Measurements from ENCODE around the gene RSU1.
A peak's percentile ranks its signal among the peaks of the same experiment; 100 is the strongest.

RSU1 gene

DNA sequence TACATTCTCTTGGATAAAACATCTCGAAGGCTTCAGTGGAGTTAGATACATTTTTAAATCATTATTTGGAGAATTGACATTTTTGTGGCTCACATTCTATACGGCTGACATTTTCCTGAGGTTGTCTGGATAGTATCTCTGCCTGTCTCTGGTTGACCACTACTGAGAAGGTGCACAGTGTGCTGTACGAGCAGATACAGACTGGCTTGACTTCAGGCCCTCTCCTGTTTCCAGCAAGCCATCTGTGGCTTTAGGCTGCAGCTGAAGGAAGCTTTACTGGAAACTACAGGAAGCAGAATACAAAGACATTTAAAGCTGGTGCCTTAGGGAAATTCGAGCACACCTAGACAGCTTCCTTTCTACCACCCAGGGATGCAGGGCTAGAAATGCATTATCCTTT lies 39.3 kb upstream of the RSU1 start:
- no peak for DNase-seq

DNA sequence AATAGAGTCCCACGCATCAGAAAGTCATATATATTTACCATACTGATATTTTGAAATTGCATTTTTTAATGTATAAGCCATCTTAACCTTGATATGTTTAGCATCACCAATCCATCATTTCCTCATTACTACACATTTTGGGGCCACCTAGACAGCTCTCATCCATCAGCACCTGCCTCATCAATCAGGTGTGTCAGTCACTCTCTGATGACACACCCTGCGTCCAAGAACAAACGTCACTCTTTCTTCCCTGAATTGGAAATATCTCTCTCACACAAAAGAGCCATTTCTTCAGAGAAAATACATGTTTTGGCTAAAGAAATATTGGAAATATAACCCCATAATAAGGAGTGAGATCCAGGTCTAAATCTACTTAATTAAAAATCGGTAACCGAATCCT lies 38.9 kb upstream of the RSU1 start:
- Histone ChIP-seq H3K9me3 (no peaks in the 10 kb centered on the region), H3K27ac (no peak overlapping the region), H3K36me3 (no peaks in the 10 kb centered on the region), H3K4me1 (peaks cover 0 to 13% (median 3%) of the 10 kb centered on the region in 4 donors), H3K4me3 (no peak overlapping the region), H3K27me3 (no peaks in the 10 kb centered on the region)
- DNase-seq, result no peak
- TF ChIP-seq, protein P1, sequence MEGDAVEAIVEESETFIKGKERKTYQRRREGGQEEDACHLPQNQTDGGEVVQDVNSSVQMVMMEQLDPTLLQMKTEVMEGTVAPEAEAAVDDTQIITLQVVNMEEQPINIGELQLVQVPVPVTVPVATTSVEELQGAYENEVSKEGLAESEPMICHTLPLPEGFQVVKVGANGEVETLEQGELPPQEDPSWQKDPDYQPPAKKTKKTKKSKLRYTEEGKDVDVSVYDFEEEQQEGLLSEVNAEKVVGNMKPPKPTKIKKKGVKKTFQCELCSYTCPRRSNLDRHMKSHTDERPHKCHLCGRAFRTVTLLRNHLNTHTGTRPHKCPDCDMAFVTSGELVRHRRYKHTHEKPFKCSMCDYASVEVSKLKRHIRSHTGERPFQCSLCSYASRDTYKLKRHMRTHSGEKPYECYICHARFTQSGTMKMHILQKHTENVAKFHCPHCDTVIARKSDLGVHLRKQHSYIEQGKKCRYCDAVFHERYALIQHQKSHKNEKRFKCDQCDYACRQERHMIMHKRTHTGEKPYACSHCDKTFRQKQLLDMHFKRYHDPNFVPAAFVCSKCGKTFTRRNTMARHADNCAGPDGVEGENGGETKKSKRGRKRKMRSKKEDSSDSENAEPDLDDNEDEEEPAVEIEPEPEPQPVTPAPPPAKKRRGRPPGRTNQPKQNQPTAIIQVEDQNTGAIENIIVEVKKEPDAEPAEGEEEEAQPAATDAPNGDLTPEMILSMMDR (IDR thresholded peaks at IDR 0.05), result no peak
- intact Hi-C loops (cut with DNase I; ENCODE audit: low total_unique reads), result no loop called here

More for the DNA sequence above, 39.3 kb upstream of the RSU1 start:
- Histone ChIP-seq H3K36me3 (no peaks in the 10 kb centered on the region), H3K4me1 (peaks cover 0 to 13% (median 3%) of the 10 kb centered on the region in 4 donors), H3K9me3 (no peaks in the 10 kb centered on the region), H3K27ac (no peak overlapping the region), H3K27me3 (no peaks in the 10 kb centered on the region), H3K4me3 (no peak overlapping the region)
- intact Hi-C loops (cut with DNase I; ENCODE audit: low total_unique reads), result no loop called here
- TF ChIP-seq, protein P1 (IDR thresholded peaks at IDR 0.05), result no peak

DNA sequence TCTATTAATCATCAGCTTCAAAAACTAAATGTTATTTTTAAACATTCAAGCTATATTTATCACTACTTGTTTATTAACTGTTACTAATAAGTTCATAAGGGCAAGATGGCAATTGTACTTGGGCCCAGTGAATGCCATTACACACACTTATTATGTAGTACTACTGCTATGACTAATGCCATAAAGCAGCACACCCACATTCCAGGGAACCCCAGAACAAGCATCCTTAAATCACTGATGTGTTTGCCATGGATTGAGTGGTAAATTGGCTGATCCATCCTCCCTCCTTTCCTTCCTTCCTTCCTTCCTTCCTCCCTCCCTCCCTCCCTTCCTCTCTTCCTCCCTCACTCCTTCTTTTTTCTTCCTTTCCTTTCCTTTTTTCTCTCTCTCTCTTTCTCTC lies 37.4 kb upstream of the RSU1 start:
- intact Hi-C loops (cut with DNase I; ENCODE audit: low total_unique reads), result loop anchor here (5.0 kb wide), 1 partner anchor 1723 kb away; no protein-coding TSS in a partner anchor
- no peak for DNase-seq
- Histone ChIP-seq H3K4me3 (no peak overlapping the region), H3K27me3 (no peaks in the 10 kb centered on the region), H3K4me1 (peaks cover 0 to 13% (median 3%) of the 10 kb centered on the region in 4 donors), H3K36me3 (no peaks in the 10 kb centered on the region), H3K27ac (no peak overlapping the region), H3K9me3 (no peaks in the 10 kb centered on the region)
- TF ChIP-seq, protein P1 (IDR thresholded peaks at IDR 0.05), result no peak

DNA sequence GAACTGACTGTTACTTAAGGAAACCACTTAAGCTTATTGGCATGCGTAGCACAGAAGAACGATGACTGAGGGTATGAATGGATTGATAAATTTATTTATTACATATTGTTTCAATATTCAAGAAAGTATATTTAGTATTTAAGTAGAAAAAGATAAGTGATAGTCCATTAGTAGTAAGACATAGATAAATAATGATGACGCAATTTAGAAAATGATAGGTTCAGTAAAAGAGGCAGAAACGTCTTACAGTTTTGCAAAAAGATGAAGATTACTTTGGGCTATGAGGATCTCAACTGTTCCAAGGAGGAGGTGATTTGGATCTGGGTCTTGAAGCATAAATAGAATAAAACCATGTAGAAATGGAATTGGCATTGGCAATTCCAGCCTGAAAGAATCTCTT lies 36.6 kb upstream of the RSU1 start:
- Histone ChIP-seq H3K27ac (no peak overlapping the region), H3K9me3 (no peaks in the 10 kb centered on the region), H3K4me3 (no peak overlapping the region), H3K36me3 (no peaks in the 10 kb centered on the region), H3K4me1 (peaks cover 0 to 20% (median 7%) of the 10 kb centered on the region in 4 donors), H3K27me3 (no peaks in the 10 kb centered on the region)
- no peak for DNase-seq
- intact Hi-C loops (cut with DNase I; ENCODE audit: low total_unique reads), result loop anchor here (5.0 kb wide), 1 partner anchor 1723 kb away; no protein-coding TSS in a partner anchor
- TF ChIP-seq, protein P1 (IDR thresholded peaks at IDR 0.05), result no peak

DNA sequence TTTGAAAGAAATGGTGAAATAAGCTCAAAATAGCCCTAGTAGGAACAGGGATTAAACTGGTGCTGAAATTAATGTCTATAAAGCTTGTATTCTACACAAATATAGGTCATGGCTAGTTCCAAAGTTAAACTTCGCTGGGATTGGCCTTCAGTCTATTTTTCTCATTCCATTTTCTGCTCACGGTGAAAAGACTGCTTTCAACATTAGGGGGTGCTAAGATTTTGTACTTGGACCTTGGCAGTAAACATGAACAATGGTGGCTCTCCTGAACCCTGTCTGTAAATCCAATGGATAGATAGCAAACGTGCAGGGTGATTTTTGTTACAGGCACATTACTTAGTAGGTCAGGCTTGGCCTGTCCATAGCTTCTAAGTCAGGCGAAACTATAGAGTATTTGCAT lies 36.0 kb upstream of the RSU1 start:
- Histone ChIP-seq H3K4me1 (peaks cover 0 to 24% (median 10%) of the 10 kb centered on the region in 4 donors), H3K4me3 (no peak overlapping the region), H3K27ac (peak overlapping the region; percentile 11 to 33), H3K9me3 (no peaks in the 10 kb centered on the region), H3K27me3 (no peaks in the 10 kb centered on the region), H3K36me3 (no peaks in the 10 kb centered on the region)
- TF ChIP-seq, protein P1 (IDR thresholded peaks at IDR 0.05), result peak in 1 of 2 experiments; percentile 6
- DNase-seq, result no peak
- intact Hi-C loops (cut with DNase I; ENCODE audit: low total_unique reads), result loop anchor here (5.0 kb wide), 1 partner anchor 1724 kb away; no protein-coding TSS in a partner anchor

DNA sequence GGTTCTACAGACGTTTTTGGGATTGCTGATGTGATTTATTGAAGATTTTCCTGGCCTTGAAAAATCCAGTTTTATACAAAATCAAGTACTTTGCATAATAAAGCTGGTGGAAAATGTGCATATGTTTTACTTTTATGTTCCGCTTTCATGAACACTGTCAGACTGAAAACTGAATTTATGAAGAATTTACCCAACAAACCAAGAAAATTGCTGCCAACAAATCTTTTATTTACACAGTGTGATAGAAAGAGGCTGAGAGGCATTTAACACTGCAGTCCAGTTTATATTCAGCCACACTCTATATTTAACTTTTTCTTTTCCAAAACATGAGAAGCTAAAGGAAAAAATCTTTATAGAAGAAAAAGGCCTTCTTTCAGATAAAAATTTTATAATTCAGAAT lies 35.4 kb upstream of the RSU1 start:
- H3K9me3 ChIP-seq, result no peaks in the 10 kb centered on the region
- TF ChIP-seq, protein P1 (IDR thresholded peaks at IDR 0.05), result no peak
- no peak for DNase-seq
- peak overlapping the region; percentile 11 to 33 for H3K27ac ChIP-seq
- H3K4me3 ChIP-seq, result no peak overlapping the region
- H3K36me3 ChIP-seq, result no peaks in the 10 kb centered on the region
- H3K27me3 ChIP-seq, result no peaks in the 10 kb centered on the region
- peaks cover 0 to 30% (median 14%) of the 10 kb centered on the region in 4 donors for H3K4me1 ChIP-seq
- intact Hi-C loops (cut with DNase I; ENCODE audit: low total_unique reads), result loop anchor here (5.0 kb wide), 1 partner anchor 1725 kb away; no protein-coding TSS in a partner anchor

All from tibial artery (tissue), 4 donors.